Skeletal muscle satellite cell (primary cell): Measurements from ENCODE around the gene TBC1D26.
"Not testable (repeated sequence)": the region's sequence is repeated elsewhere in the genome, so short reads cannot be mapped to it uniquely, and the experiment has no call there.

Source experiments
- H3K27me3 ChIP-seq: 2 replicates; pipeline ENCODE4 v1.7.0; 2013; ENCODE audit warnings: low read length; ENCODE audit not compliant: control insufficient read depth, insufficient read depth
- H3K36me3 ChIP-seq: 2 replicates; pipeline ENCODE4 v1.7.0; 2013; ENCODE audit warnings: mild to moderate bottlenecking, control low read depth, low read length; ENCODE audit not compliant: insufficient read depth
- H3K4me1 ChIP-seq: 2 replicates; pipeline ENCODE4 v1.7.0; 2013; ENCODE audit warnings: low read length; ENCODE audit not compliant: control insufficient read depth, insufficient read depth
- H3K4me2 ChIP-seq: 2 replicates; pipeline ENCODE4 v1.7.0; 2013; ENCODE audit warnings: mild to moderate bottlenecking, low read length
- H3K4me3 ChIP-seq: 2 replicates; pipeline ENCODE4 v1.7.0; 2013; ENCODE audit warnings: low read length
- H3K9ac ChIP-seq: 2 replicates; pipeline ENCODE4 v1.7.0; 2013; ENCODE audit warnings: mild to moderate bottlenecking, low read depth, low read length, moderate library complexity
- H3K9me3 ChIP-seq: replicated peaks from 2 replicates; pipeline ENCODE4 v1.7.0; 2013; ENCODE audit warnings: mild to moderate bottlenecking, control low read depth, low read length

Gene TBC1D26

DNA sequence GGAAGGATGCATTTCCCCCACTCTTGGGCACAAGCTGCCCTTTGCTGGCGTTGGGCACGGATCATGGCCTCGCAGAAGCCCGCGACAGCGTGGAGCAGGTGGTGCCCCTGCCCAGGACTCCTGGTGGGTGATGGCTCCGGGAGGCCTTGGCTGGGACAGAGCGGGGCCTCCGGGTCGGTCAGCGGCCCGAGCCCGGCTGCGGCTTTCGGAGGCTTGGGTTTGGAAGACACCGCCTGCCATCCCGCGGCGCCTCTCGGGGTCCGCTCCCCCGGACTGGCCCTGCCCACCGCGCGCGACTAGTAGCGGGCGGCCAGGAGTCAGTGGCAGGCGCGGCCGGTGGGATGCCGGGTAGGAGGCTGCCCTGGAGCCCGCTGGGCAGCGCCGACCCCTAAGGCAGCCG is 17.3 kb downstream of the TBC1D26 start:
- not testable (repeated sequence) for H3K9ac ChIP-seq, H3K4me1 ChIP-seq, H3K9me3 ChIP-seq, H3K36me3 ChIP-seq, H3K4me3 ChIP-seq, H3K4me2 ChIP-seq
- H3K27me3 ChIP-seq: peaks cover 17% of the 10 kb centered on the region

DNA sequence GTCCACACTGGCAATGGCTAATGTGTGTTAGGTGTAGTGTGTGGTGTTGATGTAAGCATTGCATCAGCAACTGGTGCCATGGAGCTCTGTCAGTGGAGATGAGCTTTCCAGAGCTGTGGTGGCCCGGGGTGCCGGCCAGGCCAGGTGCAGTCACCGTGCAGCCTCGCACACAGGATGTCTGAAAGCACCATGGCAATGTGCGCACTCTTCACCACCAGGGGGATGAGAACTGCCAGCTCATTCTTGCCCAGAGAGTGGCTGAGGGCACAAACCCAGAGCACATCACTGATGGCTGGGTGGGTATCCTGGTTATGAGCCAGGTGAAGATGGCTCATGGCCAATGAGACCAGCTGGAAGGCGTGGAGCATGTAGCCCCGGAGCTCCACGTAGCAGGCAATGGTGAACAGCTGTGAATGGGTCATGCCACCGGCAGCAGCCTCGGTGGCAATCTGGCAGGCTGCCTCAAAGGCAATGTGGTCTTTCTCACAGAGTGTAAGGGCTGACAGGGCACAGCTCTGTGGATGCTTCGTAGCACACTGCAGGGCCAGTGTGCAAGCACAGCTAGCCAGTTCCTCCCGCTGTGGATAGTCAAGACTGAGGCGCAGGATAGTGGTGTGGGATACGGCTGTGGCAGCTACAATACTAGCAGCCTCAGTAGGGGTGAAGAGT is 36.9 kb downstream of the TBC1D26 start:
- H3K9ac ChIP-seq, H3K36me3 ChIP-seq, H3K9me3 ChIP-seq: not testable (repeated sequence)

GRCh38 chr17:15770679-15771078 is 38.6 kb downstream of the TBC1D26 start:
- not testable (repeated sequence) for H3K4me3 ChIP-seq, H3K36me3 ChIP-seq, H3K27me3 ChIP-seq, H3K4me1 ChIP-seq, H3K9ac ChIP-seq, H3K9me3 ChIP-seq, H3K4me2 ChIP-seq

More for the DNA sequence above, 36.9 kb downstream of the TBC1D26 start:
- H3K4me3 ChIP-seq, H3K4me1 ChIP-seq, H3K27me3 ChIP-seq, H3K4me2 ChIP-seq: not testable (repeated sequence)

GRCh38 chr17:15776871-15777270 is 44.8 kb downstream of the TBC1D26 start:
- Histone ChIP-seq H3K9me3 (no peaks in the 10 kb centered on the region), H3K27me3 (peaks cover 4% of the 10 kb centered on the region), H3K4me2 (no peak overlapping the region), H3K9ac (no peak overlapping the region), H3K36me3 (no peaks in the 10 kb centered on the region), H3K4me3 (no peak overlapping the region), H3K4me1 (no peaks in the 10 kb centered on the region)

DNA sequence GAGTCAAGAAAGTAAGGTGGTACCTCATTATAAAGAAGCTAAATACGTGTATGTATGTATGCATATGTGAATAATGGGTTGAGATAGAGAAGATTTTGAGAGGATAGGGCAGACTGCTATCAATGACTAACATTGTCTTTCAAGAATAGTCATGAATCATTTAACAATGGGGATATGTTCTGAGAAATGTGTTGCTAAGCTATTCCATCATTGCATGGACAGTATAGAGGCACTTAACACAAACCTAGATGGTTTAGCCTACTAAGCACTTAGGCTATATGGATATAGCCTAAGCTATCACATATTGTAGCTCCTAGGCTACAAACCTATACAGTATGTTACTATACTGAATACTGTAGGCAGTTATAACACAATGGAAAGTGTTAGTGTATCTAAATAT is 45.2 kb downstream of the TBC1D26 start:
- H3K4me1 ChIP-seq: no peaks in the 10 kb centered on the region

GRCh38 chr17:15777717-15778116 is 45.6 kb downstream of the TBC1D26 start:
- H3K9ac ChIP-seq: no peak overlapping the region
- no peak overlapping the region for H3K4me3 ChIP-seq
- peaks cover 8% of the 10 kb centered on the region for H3K27me3 ChIP-seq
- H3K4me1 ChIP-seq: no peaks in the 10 kb centered on the region
- no peak overlapping the region for H3K4me2 ChIP-seq
- no peaks in the 10 kb centered on the region for H3K9me3 ChIP-seq
- H3K36me3 ChIP-seq: no peaks in the 10 kb centered on the region

More for the DNA sequence above, 45.2 kb downstream of the TBC1D26 start:
- no peak overlapping the region for H3K4me2 ChIP-seq
- H3K9me3 ChIP-seq: no peaks in the 10 kb centered on the region
- no peak overlapping the region for H3K4me3 ChIP-seq
- peaks cover 8% of the 10 kb centered on the region for H3K27me3 ChIP-seq
- H3K9ac ChIP-seq: no peak overlapping the region
- no peaks in the 10 kb centered on the region for H3K36me3 ChIP-seq

- Histone ChIP-seq H3K36me3 (no peaks in the 10 kb centered on the region), H3K4me3 (no peak overlapping the region), H3K9ac (no peak overlapping the region), H3K4me2 (no peak overlapping the region), H3K27me3 (peaks cover 8% of the 10 kb centered on the region), H3K9me3 (no peaks in the 10 kb centered on the region), H3K4me1 (no peaks in the 10 kb centered on the region)
Measured at GRCh38 chr17:15779119-15779518, 47.0 kb downstream of the TBC1D26 start.

- Histone ChIP-seq H3K9me3 (no peaks in the 10 kb centered on the region), H3K4me3 (no peak overlapping the region), H3K9ac (no peak overlapping the region), H3K4me2 (no peak overlapping the region), H3K27me3 (peaks cover 12% of the 10 kb centered on the region), H3K36me3 (no peaks in the 10 kb centered on the region), H3K4me1 (no peaks in the 10 kb centered on the region)
Measured at GRCh38 chr17:15780188-15780587, 48.1 kb downstream of the TBC1D26 start.

GRCh38 chr17:15782866-15783265 is 50.8 kb downstream of the TBC1D26 start:
- no peaks in the 10 kb centered on the region for H3K36me3 ChIP-seq
- H3K9ac ChIP-seq: peak overlapping the region; percentile 25
- H3K27me3 ChIP-seq: peaks cover 8% of the 10 kb centered on the region
- no peaks in the 10 kb centered on the region for H3K4me1 ChIP-seq
- peak overlapping the region; percentile 74 for H3K4me2 ChIP-seq
- peak overlapping the region; percentile 64 for H3K4me3 ChIP-seq
- H3K9me3 ChIP-seq: no peaks in the 10 kb centered on the region

DNA sequence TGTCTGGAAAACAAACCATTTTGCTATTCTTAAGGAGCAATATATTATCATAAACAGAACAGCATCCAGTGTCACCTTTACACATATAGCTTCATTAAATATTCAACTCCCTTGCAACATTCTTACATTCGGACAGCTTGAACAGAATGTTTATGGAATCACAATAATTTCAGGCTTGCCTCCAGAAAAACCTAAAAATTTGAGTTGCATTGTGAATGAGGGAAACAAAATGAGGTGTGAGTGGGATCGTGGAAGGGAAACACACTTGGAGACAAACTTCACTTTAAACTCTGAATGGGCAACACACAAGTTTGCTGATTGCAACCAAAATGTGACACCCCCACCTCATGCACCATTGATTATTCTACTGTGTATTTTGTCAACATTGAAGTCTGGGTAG is 51.4 kb downstream of the TBC1D26 start:
- H3K4me3 ChIP-seq: no peak overlapping the region
- no peaks in the 10 kb centered on the region for H3K36me3 ChIP-seq
- H3K9me3 ChIP-seq: no peaks in the 10 kb centered on the region

GRCh38 chr17:15784351-15784750 is 52.3 kb downstream of the TBC1D26 start:
- H3K4me3 ChIP-seq, H3K4me1 ChIP-seq, H3K27me3 ChIP-seq, H3K9ac ChIP-seq, H3K4me2 ChIP-seq, H3K36me3 ChIP-seq, H3K9me3 ChIP-seq: not testable (repeated sequence)

More for the DNA sequence above, 51.4 kb downstream of the TBC1D26 start:
- Histone ChIP-seq H3K27me3 (peaks cover 8% of the 10 kb centered on the region), H3K4me1 (no peaks in the 10 kb centered on the region), H3K9ac (no peak overlapping the region), H3K4me2 (no peak overlapping the region)

DNA sequence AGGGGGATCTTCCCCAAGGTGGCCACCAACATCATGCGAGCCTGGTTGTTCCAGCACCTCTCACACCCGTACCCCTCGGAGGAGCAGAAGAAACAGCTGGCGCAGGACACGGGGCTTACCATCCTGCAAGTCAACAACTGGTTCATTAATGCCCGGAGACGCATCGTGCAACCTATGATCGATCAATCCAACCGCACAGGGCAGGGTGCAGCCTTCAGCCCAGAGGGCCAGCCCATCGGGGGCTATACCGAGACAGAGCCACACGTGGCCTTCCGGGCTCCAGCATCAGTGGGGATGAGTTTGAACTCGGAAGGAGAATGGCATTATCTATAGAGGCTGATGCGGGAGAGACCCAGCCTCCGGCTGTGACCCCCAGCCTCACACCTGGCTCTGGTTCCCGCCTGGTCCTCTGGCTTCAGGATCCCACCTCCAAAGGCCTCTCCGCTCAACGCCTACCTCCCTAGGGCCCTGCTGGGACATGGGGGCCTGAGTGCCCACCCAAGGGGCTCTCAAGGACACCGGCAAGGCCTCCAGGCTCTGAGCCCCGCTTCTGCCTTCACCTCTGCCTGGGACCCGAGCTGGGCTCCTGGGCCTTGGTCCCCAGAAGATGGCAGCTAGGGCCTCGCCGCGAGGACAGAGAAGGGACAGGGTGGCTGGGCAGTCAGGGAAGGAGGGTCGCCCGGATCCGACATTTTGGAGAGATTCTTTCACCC is 55.4 kb downstream of the TBC1D26 start:
- H3K9me3 ChIP-seq, H3K4me2 ChIP-seq, H3K4me1 ChIP-seq, H3K9ac ChIP-seq, H3K36me3 ChIP-seq, H3K4me3 ChIP-seq, H3K27me3 ChIP-seq: not testable (repeated sequence)
